ENCODE results near the gene SYTL2.
"Not testable (repeated sequence)": the region's sequence is repeated elsewhere in the genome, so short reads cannot be mapped to it uniquely, and the experiment has no call there.

SYTL2 gene

GRCh38 chr11:85682330-85683305, 128.3 kb downstream of the SYTL2 start:
- Mint-ChIP-seq H3K27ac (no peak overlapping the region), H3K4me1 (peaks cover 32% of the 10 kb centered on the region), H3K27me3 (ENCODE audit: low read depth) (peaks cover 5% of the 10 kb centered on the region), H3K36me3 (ENCODE audit: low read depth) (no peaks in the 10 kb centered on the region), H3K9me3 (no peaks in the 10 kb centered on the region), H3K4me3 (no peak overlapping the region)
- no peak for TF ChIP-seq CTCF (IDR thresholded peaks at IDR 0.05; ENCODE audit: unreplicated experiment in 3 of 3)

- Mint-ChIP-seq H3K27ac (no peak overlapping the region), H3K36me3 (ENCODE audit: low read depth) (no peaks in the 10 kb centered on the region), H3K27me3 (ENCODE audit: low read depth) (peaks cover 5% of the 10 kb centered on the region)
Measured at GRCh38 chr11:85680897-85681296, 130.0 kb downstream of the SYTL2 start.

GRCh38 chr11:85679576-85679975, 131.4 kb downstream of the SYTL2 start:
- no peak for TF ChIP-seq CTCF (IDR thresholded peaks at IDR 0.05; ENCODE audit: unreplicated experiment in 3 of 3)
- Mint-ChIP-seq H3K4me1 (peaks cover 7% of the 10 kb centered on the region), H3K27me3 (ENCODE audit: low read depth) (peaks cover 5% of the 10 kb centered on the region), H3K9me3 (peaks cover 3% of the 10 kb centered on the region), H3K36me3 (ENCODE audit: low read depth) (no peaks in the 10 kb centered on the region), H3K27ac (no peak overlapping the region), H3K4me3 (no peak overlapping the region)

More at GRCh38 chr11:85680897-85681296, 130.0 kb downstream of the SYTL2 start:
- Mint-ChIP-seq H3K4me1 (peaks cover 20% of the 10 kb centered on the region), H3K4me3 (no peak overlapping the region), H3K9me3 (no peaks in the 10 kb centered on the region)
- TF ChIP-seq CTCF (IDR thresholded peaks at IDR 0.05; ENCODE audit: unreplicated experiment in 3 of 3): no peak

GRCh38 chr11:85673393-85673792, 137.5 kb downstream of the SYTL2 start:
- H3K36me3 Mint-ChIP-seq (ENCODE audit: low read depth): no peaks in the 10 kb centered on the region
- H3K9me3 Mint-ChIP-seq: peaks cover 12% of the 10 kb centered on the region
- no peaks in the 10 kb centered on the region for H3K4me1 Mint-ChIP-seq
- no peak overlapping the region for H3K4me3 Mint-ChIP-seq
- H3K27ac Mint-ChIP-seq: no peak overlapping the region
- H3K27me3 Mint-ChIP-seq (ENCODE audit: low read depth): no peaks in the 10 kb centered on the region
- no peak for TF ChIP-seq CTCF (IDR thresholded peaks at IDR 0.05; ENCODE audit: unreplicated experiment in 3 of 3)

GRCh38 chr11:85672105-85672902, 138.6 kb downstream of the SYTL2 start:
- no peak for TF ChIP-seq CTCF (IDR thresholded peaks at IDR 0.05; ENCODE audit: unreplicated experiment in 3 of 3)
- Mint-ChIP-seq H3K9me3 (peaks cover 12% of the 10 kb centered on the region), H3K4me1 (no peaks in the 10 kb centered on the region), H3K27ac (no peak overlapping the region), H3K36me3 (ENCODE audit: low read depth) (no peaks in the 10 kb centered on the region), H3K27me3 (ENCODE audit: low read depth) (no peaks in the 10 kb centered on the region), H3K4me3 (no peak overlapping the region)

GRCh38 chr11:85670949-85671663, 139.8 kb downstream of the SYTL2 start:
- not testable (repeated sequence) for H3K4me1 Mint-ChIP-seq; H3K27me3 Mint-ChIP-seq (ENCODE audit: low read depth); H3K27ac Mint-ChIP-seq; H3K4me3 Mint-ChIP-seq; H3K36me3 Mint-ChIP-seq (ENCODE audit: low read depth)
- H3K9me3 Mint-ChIP-seq: peaks cover 12% of the 10 kb centered on the region

Measured in nephron (organoid).